ENCODE data around the gene HARBI1.

HARBI1 gene

DNA sequence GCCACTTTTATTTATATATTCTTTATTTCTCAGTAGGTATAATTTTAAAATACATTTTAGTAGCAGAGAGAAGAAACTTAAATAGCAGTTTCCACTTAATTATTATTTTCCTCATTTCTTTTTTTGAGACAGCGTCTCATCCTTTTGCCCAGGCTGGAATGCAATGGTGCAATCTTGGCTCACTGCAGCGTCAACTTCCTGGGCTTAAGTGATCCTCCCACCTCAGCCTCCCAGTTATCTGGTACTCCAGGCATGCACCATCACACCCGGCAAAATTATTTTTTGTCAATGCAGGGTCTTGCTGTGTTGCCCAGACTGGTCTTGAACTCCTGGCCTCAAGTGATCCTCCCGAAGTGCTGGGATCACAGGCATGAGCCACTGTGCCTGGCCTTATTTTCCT lies 38.6 kb upstream of the HARBI1 start:
- no peaks in the 10 kb centered on the region for H3K27me3 ChIP-seq (ENCODE audit: control insufficient read depth, low read length)
- no peaks in the 10 kb centered on the region for H3K4me1 ChIP-seq (ENCODE audit: control insufficient read depth, low read length)
- no peaks in the 10 kb centered on the region for H3K79me2 ChIP-seq (ENCODE audit: control insufficient read depth, low read length)
- H3F3A ChIP-seq (ENCODE audit: control insufficient read depth, insufficient read depth), result no peaks in the 10 kb centered on the region
- H3K36me3 ChIP-seq (ENCODE audit: control insufficient read depth, low read length), result peaks cover 60% of the 10 kb centered on the region
- no peaks in the 10 kb centered on the region for H4K20me1 ChIP-seq (ENCODE audit: control insufficient read depth, insufficient read depth, low read depth, low read length)
- no peak overlapping the region for H3K27ac ChIP-seq (ENCODE audit: low read depth, low read length)
- no peaks in the 10 kb centered on the region for H3K9me2 ChIP-seq (replicated peaks; ENCODE audit: control insufficient read depth, low read length)
- H3K4me3 ChIP-seq (ENCODE audit: low read length), result no peak overlapping the region
- H3K4me2 ChIP-seq (ENCODE audit: low read length), result no peak overlapping the region
- TF ChIP-seq EZH2phosphoT487 (IDR thresholded peaks at IDR 0.05; ENCODE audit: borderline replicate concordance, low read length), result no peak
- H3K9me3 ChIP-seq (ENCODE audit: control insufficient read depth, insufficient read depth, low read length), result no peaks in the 10 kb centered on the region

DNA sequence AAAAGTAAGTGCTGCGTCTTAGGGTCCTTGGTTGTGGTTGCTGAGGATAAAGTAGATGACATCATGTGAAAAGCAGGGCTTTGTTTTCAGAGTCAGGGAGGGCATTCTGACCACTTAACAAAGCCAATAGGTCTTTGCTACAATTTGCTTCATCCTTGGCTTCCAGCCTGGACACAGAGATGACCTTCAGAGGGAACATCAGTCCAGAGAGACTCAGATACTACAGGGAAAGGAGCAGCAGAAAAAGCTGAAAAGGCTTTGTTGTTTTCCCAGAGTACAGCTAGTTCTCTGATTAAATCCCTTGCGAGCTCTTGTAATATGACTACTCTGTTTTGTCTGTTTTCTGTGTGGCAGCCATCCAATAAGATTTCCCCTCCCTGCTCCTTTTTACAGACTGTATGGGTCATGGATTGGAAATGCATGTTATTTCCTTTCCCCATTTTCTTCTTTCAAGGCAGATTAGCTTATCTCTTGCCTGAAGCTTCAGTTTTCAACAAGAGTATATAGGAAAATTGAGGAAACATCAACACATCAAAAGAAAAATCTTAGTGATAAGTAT lies 32.2 kb upstream of the HARBI1 start:
- TF ChIP-seq, protein P1, sequence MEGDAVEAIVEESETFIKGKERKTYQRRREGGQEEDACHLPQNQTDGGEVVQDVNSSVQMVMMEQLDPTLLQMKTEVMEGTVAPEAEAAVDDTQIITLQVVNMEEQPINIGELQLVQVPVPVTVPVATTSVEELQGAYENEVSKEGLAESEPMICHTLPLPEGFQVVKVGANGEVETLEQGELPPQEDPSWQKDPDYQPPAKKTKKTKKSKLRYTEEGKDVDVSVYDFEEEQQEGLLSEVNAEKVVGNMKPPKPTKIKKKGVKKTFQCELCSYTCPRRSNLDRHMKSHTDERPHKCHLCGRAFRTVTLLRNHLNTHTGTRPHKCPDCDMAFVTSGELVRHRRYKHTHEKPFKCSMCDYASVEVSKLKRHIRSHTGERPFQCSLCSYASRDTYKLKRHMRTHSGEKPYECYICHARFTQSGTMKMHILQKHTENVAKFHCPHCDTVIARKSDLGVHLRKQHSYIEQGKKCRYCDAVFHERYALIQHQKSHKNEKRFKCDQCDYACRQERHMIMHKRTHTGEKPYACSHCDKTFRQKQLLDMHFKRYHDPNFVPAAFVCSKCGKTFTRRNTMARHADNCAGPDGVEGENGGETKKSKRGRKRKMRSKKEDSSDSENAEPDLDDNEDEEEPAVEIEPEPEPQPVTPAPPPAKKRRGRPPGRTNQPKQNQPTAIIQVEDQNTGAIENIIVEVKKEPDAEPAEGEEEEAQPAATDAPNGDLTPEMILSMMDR (IDR thresholded peaks at IDR 0.05; ENCODE audit: low read depth, low read length, poor library complexity, severe bottlenecking), result no peak
- no peak for TF ChIP-seq EZH2phosphoT487 (IDR thresholded peaks at IDR 0.05; ENCODE audit: borderline replicate concordance, low read length)
- Histone ChIP-seq H3K4me2 (ENCODE audit: low read length) (no peak overlapping the region), H3K27ac (ENCODE audit: low read depth, low read length) (no peak overlapping the region), H3K4me3 (ENCODE audit: low read length) (no peak overlapping the region), H3K9me2 (replicated peaks; ENCODE audit: control insufficient read depth, low read length) (no peaks in the 10 kb centered on the region), H3K4me1 (ENCODE audit: control insufficient read depth, low read length) (no peaks in the 10 kb centered on the region), H3K9me3 (ENCODE audit: control insufficient read depth, insufficient read depth, low read length) (no peaks in the 10 kb centered on the region), H4K20me1 (ENCODE audit: control insufficient read depth, insufficient read depth, low read depth, low read length) (no peaks in the 10 kb centered on the region), H3K79me2 (ENCODE audit: control insufficient read depth, low read length) (no peaks in the 10 kb centered on the region), H3K27me3 (ENCODE audit: control insufficient read depth, low read length) (no peaks in the 10 kb centered on the region), H3F3A (ENCODE audit: control insufficient read depth, insufficient read depth) (no peaks in the 10 kb centered on the region), H3K36me3 (ENCODE audit: control insufficient read depth, low read length) (peaks cover 52% of the 10 kb centered on the region)

DNA sequence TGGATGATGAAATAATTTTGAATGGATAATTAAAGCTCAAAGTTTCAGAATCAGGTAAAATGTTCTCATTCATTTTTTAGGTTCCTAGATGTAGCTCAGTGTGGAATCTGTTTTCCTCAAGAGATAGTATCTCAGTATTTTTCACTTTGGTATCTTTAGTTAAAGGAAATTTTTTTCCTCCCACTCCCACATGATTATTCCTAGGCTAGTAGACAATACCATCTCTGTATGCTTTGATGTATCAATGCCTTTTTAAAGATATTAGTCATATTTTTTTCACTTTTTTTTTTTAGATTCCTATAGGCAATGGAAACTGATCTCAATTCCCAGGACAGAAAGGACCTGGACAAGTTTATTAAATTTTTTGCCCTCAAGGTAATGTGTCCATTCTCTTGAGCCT lies 27.0 kb upstream of the HARBI1 start:
- no peak overlapping the region for H3K27ac ChIP-seq (ENCODE audit: low read depth, low read length)
- H3K4me2 ChIP-seq (ENCODE audit: low read length), result no peak overlapping the region
- no peaks in the 10 kb centered on the region for H3K9me2 ChIP-seq (replicated peaks; ENCODE audit: control insufficient read depth, low read length)
- H3K79me2 ChIP-seq (ENCODE audit: control insufficient read depth, low read length), result no peaks in the 10 kb centered on the region
- H3K27me3 ChIP-seq (ENCODE audit: control insufficient read depth, low read length), result no peaks in the 10 kb centered on the region
- H4K20me1 ChIP-seq (ENCODE audit: control insufficient read depth, insufficient read depth, low read depth, low read length), result no peaks in the 10 kb centered on the region
- H3F3A ChIP-seq (ENCODE audit: control insufficient read depth, insufficient read depth), result no peaks in the 10 kb centered on the region; the same call in 1 of the 2 replicates
- TF ChIP-seq, protein P1 (IDR thresholded peaks at IDR 0.05; ENCODE audit: low read depth, low read length, poor library complexity, severe bottlenecking), result no peak
- TF ChIP-seq EZH2phosphoT487 (IDR thresholded peaks at IDR 0.05; ENCODE audit: borderline replicate concordance, low read length), result no peak
- peaks cover 25% of the 10 kb centered on the region for H3K36me3 ChIP-seq (ENCODE audit: control insufficient read depth, low read length)
- H3K4me3 ChIP-seq (ENCODE audit: low read length), result no peak overlapping the region
- no peaks in the 10 kb centered on the region for H3K9me3 ChIP-seq (ENCODE audit: control insufficient read depth, insufficient read depth, low read length)
- H3K4me1 ChIP-seq (ENCODE audit: control insufficient read depth, low read length), result no peaks in the 10 kb centered on the region

DNA sequence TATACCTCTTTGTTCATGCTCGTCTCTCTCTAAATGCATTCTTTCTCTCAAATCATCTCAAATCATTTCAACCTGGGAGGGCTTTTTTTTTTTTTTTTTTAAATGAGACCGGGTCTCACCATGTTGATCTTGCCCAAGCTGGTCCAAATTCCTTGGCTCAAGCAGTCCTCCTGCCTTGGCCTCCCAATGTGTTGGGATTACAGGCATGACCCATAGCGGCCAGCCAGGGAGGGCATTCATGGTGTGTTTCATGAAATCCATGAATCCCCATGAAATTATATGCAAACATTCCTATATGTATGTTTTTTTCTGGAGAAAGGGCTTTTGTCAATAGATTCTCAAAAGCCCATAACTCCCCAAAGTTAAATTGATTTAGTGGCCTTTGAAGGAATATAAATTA lies 26.5 kb upstream of the HARBI1 start:
- no peaks in the 10 kb centered on the region for H3K9me2 ChIP-seq (replicated peaks; ENCODE audit: control insufficient read depth, low read length)
- TF ChIP-seq, protein P1 (IDR thresholded peaks at IDR 0.05; ENCODE audit: low read depth, low read length, poor library complexity, severe bottlenecking), result no peak
- no peak for TF ChIP-seq EZH2phosphoT487 (IDR thresholded peaks at IDR 0.05; ENCODE audit: borderline replicate concordance, low read length)

More for the DNA sequence above, 26.5 kb upstream of the HARBI1 start:
- H3K27me3 ChIP-seq (ENCODE audit: control insufficient read depth, low read length), result no peaks in the 10 kb centered on the region
- no peak overlapping the region for H3K27ac ChIP-seq (ENCODE audit: low read depth, low read length)
- no peak overlapping the region for H3K4me3 ChIP-seq (ENCODE audit: low read length)
- H3K36me3 ChIP-seq (ENCODE audit: control insufficient read depth, low read length), result peaks cover 25% of the 10 kb centered on the region
- H4K20me1 ChIP-seq (ENCODE audit: control insufficient read depth, insufficient read depth, low read depth, low read length), result no peaks in the 10 kb centered on the region
- H3K4me1 ChIP-seq (ENCODE audit: control insufficient read depth, low read length), result no peaks in the 10 kb centered on the region
- H3K4me2 ChIP-seq (ENCODE audit: low read length), result no peak overlapping the region
- H3F3A ChIP-seq (ENCODE audit: control insufficient read depth, insufficient read depth), result no peaks in the 10 kb centered on the region; the same call in 1 of the 2 replicates
- H3K9me3 ChIP-seq (ENCODE audit: control insufficient read depth, insufficient read depth, low read length), result no peaks in the 10 kb centered on the region
- no peaks in the 10 kb centered on the region for H3K79me2 ChIP-seq (ENCODE audit: control insufficient read depth, low read length)

Data from DOHH2 (cell line).